ENCODE data around the gene LYRM4.

DNA sequence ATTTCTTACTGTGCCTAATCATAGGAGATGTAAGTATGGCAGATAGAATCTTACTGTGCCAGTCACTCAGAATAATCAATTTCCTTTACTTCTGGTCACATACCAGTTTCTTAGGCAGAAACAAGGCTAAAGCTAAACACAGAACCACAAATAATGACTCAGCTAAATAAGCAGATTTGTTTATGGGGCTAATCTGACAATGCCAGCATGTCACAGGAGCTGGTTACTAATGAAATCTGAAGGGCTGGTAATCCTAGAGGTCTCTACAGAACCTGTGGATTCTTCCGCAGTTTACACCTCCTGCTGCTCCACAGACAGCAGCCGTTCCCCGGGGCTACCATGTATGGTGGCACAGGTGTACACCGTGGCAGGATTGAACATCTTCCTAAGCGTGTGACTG, 80.8 kb downstream of the LYRM4 start:
- TF ChIP-seq, protein P1, sequence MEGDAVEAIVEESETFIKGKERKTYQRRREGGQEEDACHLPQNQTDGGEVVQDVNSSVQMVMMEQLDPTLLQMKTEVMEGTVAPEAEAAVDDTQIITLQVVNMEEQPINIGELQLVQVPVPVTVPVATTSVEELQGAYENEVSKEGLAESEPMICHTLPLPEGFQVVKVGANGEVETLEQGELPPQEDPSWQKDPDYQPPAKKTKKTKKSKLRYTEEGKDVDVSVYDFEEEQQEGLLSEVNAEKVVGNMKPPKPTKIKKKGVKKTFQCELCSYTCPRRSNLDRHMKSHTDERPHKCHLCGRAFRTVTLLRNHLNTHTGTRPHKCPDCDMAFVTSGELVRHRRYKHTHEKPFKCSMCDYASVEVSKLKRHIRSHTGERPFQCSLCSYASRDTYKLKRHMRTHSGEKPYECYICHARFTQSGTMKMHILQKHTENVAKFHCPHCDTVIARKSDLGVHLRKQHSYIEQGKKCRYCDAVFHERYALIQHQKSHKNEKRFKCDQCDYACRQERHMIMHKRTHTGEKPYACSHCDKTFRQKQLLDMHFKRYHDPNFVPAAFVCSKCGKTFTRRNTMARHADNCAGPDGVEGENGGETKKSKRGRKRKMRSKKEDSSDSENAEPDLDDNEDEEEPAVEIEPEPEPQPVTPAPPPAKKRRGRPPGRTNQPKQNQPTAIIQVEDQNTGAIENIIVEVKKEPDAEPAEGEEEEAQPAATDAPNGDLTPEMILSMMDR (IDR thresholded peaks at IDR 0.05; ENCODE audit: insufficient read depth, low read length), result no peak
- TF ChIP-seq, protein P2, sequence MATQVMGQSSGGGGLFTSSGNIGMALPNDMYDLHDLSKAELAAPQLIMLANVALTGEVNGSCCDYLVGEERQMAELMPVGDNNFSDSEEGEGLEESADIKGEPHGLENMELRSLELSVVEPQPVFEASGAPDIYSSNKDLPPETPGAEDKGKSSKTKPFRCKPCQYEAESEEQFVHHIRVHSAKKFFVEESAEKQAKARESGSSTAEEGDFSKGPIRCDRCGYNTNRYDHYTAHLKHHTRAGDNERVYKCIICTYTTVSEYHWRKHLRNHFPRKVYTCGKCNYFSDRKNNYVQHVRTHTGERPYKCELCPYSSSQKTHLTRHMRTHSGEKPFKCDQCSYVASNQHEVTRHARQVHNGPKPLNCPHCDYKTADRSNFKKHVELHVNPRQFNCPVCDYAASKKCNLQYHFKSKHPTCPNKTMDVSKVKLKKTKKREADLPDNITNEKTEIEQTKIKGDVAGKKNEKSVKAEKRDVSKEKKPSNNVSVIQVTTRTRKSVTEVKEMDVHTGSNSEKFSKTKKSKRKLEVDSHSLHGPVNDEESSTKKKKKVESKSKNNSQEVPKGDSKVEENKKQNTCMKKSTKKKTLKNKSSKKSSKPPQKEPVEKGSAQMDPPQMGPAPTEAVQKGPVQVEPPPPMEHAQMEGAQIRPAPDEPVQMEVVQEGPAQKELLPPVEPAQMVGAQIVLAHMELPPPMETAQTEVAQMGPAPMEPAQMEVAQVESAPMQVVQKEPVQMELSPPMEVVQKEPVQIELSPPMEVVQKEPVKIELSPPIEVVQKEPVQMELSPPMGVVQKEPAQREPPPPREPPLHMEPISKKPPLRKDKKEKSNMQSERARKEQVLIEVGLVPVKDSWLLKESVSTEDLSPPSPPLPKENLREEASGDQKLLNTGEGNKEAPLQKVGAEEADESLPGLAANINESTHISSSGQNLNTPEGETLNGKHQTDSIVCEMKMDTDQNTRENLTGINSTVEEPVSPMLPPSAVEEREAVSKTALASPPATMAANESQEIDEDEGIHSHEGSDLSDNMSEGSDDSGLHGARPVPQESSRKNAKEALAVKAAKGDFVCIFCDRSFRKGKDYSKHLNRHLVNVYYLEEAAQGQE (IDR thresholded peaks at IDR 0.05; ENCODE audit: insufficient replicate concordance, low read depth), result no peak
